Pons (tissue), 1 donor: ENCODE results near the gene MAPT.
"Not testable (repeated sequence)": the region's sequence is repeated elsewhere in the genome, so short reads cannot be mapped to it uniquely, and the experiment has no call there.

Experiments
- DNase-seq: peaks from one replicate; pipeline ENCODE4 v3.0.0-alpha.2; 2016; ENCODE audit warnings: low spot score

MAPT gene

DNA sequence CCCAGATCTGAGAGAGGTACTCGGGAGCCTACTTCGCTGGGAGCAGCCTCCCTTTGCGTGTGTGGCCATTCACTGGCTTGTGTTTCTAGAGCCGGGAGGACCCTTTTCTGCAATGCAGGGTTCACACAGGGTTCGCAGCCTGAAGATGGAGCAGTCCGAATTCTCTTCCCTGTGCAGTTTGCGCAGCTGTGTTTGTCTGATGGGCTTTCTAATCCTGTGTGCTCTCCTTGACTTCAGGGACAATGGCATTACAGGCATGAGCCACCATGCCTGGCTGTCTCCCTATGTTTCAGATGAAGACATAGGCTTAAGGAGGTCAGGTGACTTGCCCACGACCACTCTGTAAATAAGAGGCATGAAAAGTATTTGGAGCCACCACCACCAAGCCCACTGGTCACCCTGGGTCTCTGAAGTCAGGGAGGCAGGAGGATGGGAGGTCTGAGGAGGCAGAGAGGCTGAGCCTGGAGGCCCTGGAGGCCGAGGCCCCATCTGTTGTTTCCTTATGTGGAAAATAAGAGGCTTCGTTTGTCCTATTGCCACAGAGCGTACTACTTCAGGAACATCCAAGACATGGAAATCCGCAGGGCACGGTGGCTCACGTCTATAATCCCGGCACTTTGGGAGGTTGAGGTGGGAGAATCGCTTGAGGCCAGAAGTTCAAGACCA, 99.7 kb downstream of the MAPT start:
- no peak for DNase-seq

DNA sequence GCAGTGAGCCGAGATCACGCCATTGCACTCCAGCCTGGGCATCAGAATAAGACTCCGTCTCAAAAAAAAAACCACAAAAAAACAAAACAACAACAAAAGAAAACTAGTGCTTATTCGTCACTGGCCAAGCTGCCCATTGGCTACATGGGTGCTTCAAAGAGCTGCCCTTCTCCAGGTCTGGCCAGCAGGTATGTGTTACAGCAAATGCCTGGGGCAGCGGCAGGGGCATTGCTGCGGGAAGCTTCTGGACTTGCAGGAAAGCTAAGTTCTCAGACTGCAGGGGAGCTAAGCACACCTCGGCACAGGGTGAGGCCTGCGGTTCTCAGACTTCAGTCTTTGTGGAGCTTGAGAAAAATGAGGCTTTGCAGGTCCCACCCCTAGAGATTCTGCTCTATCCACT, 100.6 kb downstream of the MAPT start:
- no peak for DNase-seq

DNA sequence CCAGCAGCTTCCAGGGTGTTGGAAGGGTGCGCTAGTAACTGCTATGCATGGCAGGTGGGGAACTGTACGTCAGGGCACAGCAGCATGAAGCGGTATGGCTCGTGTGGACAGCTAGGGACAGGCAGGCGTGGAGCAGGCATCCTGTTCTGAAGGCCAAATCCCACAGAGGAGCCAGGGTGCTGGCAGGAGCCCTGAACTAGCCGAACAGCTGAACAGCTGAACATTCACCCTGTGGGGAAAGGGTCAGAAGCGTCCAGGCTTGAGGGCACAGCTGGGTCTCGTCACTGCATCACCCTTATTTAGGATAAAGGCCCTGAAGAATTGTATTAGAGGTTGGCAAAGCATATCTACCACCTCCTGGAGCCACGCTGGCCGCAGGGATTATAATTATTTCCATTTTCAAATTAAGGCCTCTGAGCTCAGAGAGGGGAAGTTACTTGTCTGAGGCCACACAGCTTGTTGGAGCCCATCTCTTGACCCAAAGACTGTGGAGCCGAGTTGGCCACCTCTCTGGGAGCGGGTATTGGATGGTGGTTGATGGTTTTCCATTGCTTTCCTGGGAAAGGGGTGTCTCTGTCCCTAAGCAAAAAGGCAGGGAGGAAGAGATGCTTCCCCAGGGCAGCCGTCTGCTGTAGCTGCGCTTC, 101.4 kb downstream of the MAPT start:
- DNase-seq, result no peak

DNA sequence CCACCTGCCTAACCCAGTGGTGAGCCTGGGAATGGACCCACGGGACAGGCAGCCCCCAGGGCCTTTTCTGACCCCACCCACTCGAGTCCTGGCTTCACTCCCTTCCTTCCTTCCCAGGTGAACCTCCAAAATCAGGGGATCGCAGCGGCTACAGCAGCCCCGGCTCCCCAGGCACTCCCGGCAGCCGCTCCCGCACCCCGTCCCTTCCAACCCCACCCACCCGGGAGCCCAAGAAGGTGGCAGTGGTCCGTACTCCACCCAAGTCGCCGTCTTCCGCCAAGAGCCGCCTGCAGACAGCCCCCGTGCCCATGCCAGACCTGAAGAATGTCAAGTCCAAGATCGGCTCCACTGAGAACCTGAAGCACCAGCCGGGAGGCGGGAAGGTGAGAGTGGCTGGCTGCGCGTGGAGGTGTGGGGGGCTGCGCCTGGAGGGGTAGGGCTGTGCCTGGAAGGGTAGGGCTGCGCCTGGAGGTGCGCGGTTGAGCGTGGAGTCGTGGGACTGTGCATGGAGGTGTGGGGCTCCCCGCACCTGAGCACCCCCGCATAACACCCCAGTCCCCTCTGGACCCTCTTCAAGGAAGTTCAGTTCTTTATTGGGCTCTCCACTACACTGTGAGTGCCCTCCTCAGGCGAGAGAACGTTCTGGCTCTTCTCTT, 102.1 kb downstream of the MAPT start:
- no peak for DNase-seq

DNA sequence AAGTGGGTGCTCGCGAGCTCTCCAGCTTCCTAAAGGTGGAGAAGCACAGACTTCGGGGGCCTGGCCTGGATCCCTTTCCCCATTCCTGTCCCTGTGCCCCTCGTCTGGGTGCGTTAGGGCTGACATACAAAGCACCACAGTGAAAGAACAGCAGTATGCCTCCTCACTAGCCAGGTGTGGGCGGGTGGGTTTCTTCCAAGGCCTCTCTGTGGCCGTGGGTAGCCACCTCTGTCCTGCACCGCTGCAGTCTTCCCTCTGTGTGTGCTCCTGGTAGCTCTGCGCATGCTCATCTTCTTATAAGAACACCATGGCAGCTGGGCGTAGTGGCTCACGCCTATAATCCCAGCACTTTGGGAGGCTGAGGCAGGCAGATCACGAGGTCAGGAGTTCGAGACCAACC, 102.8 kb downstream of the MAPT start:
- DNase-seq, result no peak

DNA sequence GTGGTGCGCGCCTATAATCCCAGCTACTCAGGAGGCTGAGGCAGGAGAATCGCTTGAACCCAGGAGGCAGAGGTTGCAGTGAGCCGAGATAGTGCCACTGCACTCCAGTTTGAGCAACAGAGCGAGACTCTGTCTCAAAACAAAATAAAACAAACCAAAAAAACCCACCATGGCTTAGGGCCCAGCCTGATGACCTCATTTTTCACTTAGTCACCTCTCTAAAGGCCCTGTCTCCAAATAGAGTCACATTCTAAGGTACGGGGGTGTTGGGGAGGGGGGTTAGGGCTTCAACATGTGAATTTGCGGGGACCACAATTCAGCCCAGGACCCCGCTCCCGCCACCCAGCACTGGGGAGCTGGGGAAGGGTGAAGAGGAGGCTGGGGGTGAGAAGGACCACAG, 103.3 kb downstream of the MAPT start:
- no peak for DNase-seq

DNA sequence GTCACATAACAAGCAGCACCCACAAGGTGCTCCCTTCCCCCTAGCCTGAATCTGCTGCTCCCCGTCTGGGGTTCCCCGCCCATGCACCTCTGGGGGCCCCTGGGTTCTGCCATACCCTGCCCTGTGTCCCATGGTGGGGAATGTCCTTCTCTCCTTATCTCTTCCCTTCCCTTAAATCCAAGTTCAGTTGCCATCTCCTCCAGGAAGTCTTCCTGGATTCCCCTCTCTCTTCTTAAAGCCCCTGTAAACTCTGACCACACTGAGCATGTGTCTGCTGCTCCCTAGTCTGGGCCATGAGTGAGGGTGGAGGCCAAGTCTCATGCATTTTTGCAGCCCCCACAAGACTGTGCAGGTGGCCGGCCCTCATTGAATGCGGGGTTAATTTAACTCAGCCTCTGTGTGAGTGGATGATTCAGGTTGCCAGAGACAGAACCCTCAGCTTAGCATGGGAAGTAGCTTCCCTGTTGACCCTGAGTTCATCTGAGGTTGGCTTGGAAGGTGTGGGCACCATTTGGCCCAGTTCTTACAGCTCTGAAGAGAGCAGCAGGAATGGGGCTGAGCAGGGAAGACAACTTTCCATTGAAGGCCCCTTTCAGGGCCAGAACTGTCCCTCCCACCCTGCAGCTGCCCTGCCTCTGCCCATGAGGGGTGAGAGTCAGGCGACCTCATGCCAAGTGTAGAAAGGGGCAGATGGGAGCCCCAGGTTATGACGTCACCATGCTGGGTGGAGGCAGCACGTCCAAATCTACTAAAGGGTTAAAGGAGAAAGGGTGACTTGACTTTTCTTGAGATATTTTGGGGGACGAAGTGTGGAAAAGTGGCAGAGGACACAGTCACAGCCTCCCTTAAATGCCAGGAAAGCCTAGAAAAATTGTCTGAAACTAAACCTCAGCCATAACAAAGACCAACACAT, 104.9 kb downstream of the MAPT start, which contains the start of gene STH:
Gene STH (plus strand): TSS at position 264 of the 913 bp plus-strand sequence. CDS start 30 bp downstream, at position 294.
- DNase-seq, result no peak

DNA sequence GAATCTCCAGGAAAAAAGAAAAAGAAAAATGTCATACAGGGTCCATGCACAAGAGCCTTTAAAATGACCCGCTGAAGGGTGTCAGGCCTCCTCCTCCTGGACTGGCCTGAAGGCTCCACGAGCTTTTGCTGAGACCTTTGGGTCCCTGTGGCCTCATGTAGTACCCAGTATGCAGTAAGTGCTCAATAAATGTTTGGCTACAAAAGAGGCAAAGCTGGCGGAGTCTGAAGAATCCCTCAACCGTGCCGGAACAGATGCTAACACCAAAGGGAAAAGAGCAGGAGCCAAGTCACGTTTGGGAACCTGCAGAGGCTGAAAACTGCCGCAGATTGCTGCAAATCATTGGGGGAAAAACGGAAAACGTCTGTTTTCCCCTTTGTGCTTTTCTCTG, 105.5 kb downstream of the MAPT start:
- DNase-seq, result no peak

DNA sequence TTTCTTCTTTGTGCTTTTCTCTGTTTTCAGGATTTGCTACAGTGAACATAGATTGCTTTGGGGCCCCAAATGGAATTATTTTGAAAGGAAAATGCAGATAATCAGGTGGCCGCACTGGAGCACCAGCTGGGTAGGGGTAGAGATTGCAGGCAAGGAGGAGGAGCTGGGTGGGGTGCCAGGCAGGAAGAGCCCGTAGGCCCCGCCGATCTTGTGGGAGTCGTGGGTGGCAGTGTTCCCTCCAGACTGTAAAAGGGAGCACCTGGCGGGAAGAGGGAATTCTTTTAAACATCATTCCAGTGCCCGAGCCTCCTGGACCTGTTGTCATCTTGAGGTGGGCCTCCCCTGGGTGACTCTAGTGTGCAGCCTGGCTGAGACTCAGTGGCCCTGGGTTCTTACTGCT, 105.9 kb downstream of the MAPT start:
- no peak for DNase-seq

DNA sequence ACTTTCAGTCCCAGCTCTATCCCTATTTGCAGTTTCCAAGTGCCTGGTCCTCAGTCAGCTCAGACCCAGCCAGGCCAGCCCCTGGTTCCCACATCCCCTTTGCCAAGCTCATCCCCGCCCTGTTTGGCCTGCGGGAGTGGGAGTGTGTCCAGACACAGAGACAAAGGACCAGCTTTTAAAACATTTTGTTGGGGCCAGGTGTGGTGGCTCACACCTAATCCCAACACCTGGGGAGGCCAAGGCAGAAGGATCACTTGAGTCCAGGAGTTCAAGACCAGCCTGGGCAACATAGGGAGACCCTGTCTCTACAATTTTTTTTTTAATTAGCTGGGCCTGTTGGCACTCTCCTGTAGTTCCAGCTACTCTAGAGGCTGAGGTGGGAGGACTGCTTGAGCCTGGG, 106.4 kb downstream of the MAPT start:
- no peak for DNase-seq

DNA sequence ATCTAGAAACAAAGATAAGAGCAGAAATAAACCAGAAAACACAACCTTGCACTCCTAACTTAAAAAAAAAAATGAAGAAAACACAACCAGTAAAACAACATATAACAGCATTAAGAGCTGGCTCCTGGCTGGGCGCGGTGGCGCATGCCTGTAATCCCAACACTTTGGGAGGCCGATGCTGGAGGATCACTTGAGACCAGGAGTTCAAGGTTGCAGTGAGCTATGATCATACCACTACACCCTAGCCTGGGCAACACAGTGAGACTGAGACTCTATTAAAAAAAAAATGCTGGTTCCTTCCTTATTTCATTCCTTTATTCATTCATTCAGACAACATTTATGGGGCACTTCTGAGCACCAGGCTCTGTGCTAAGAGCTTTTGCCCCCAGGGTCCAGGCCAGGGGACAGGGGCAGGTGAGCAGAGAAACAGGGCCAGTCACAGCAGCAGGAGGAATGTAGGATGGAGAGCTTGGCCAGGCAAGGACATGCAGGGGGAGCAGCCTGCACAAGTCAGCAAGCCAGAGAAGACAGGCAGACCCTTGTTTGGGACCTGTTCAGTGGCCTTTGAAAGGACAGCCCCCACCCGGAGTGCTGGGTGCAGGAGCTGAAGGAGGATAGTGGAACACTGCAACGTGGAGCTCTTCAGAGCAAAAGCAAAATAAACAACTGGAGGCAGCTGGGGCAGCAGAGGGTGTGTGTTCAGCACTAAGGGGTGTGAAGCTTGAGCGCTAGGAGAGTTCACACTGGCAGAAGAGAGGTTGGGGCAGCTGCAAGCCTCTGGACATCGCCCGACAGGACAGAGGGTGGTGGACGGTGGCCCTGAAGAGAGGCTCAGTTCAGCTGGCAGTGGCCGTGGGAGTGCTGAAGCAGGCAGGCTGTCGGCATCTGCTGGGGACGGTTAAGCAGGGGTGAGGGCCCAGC, 107.3 kb downstream of the MAPT start:
- DNase-seq, result no peak

DNA sequence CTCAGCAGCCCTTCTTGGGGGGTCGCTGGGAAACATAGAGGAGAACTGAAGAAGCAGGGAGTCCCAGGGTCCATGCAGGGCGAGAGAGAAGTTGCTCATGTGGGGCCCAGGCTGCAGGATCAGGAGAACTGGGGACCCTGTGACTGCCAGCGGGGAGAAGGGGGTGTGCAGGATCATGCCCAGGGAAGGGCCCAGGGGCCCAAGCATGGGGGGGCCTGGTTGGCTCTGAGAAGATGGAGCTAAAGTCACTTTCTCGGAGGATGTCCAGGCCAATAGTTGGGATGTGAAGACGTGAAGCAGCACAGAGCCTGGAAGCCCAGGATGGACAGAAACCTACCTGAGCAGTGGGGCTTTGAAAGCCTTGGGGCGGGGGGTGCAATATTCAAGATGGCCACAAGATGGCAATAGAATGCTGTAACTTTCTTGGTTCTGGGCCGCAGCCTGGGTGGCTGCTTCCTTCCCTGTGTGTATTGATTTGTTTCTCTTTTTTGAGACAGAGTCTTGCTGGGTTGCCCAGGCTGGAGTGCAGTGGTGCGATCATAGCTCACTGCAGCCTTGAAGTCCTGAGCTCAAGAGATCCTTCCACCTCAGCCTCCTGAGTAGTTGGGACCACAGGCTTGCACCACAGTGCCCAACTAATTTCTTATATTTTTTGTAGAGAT, 108.1 kb downstream of the MAPT start:
- peak; percentile 78 for DNase-seq

DNA sequence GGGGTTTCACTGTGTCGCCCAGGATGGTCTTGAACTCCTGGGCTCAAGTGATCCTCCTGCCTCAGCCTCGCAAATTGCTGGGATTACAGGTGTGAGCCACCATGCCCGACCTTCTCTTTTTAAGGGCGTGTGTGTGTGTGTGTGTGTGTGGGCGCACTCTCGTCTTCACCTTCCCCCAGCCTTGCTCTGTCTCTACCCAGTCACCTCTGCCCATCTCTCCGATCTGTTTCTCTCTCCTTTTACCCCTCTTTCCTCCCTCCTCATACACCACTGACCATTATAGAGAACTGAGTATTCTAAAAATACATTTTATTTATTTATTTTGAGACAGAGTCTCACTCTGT, 108.6 kb downstream of the MAPT start:
- DNase-seq, result no peak

DNA sequence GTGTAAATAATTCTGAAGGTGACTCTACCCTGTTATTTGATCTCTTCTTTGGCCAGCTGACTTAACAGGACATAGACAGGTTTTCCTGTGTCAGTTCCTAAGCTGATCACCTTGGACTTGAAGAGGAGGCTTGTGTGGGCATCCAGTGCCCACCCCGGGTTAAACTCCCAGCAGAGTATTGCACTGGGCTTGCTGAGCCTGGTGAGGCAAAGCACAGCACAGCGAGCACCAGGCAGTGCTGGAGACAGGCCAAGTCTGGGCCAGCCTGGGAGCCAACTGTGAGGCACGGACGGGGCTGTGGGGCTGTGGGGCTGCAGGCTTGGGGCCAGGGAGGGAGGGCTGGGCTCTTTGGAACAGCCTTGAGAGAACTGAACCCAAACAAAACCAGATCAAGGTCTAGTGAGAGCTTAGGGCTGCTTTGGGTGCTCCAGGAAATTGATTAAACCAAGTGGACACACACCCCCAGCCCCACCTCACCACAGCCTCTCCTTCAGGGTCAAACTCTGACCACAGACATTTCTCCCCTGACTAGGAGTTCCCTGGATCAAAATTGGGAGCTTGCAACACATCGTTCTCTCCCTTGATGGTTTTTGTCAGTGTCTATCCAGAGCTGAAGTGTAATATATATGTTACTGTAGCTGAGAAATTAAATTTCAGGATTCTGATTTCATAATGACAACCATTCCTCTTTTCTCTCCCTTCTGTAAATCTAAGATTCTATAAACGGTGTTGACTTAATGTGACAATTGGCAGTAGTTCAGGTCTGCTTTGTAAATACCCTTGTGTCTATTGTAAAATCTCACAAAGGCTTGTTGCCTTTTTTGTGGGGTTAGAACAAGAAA, 109.8 kb downstream of the MAPT start:
- DNase-seq, result peak; percentile 81

DNA sequence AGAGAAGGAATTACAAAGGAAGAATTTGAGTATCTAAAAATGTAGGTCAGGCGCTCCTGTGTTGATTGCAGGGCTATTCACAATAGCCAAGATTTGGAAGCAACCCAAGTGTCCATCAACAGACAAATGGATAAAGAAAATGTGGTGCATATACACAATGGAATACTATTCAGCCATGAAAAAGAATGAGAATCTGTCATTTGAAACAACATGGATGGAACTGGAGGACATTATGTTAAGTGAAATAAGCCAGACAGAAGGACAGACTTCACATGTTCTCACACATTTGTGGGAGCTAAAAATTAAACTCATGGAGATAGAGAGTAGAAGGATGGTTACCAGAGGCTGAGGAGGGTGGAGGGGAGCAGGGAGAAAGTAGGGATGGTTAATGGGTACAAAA, 111.7 kb downstream of the MAPT start:
- DNase-seq, result not testable (repeated sequence)

DNA sequence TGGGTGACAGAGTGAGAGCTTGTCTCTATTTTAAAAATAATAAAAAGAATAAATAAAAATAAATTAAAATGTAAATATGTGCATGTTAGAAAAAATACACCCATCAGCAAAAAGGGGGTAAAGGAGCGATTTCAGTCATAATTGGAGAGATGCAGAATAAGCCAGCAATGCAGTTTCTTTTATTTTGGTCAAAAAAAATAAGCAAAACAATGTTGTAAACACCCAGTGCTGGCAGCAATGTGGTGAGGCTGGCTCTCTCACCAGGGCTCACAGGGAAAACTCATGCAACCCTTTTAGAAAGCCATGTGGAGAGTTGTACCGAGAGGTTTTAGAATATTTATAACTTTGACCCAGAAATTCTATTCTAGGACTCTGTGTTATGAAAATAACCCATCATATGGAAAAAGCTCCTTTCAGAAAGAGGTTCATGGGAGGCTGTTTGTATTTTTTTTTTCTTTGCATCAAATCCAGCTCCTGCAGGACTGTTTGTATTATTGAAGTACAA, 113.2 kb downstream of the MAPT start:
- DNase-seq, result no peak

DNA sequence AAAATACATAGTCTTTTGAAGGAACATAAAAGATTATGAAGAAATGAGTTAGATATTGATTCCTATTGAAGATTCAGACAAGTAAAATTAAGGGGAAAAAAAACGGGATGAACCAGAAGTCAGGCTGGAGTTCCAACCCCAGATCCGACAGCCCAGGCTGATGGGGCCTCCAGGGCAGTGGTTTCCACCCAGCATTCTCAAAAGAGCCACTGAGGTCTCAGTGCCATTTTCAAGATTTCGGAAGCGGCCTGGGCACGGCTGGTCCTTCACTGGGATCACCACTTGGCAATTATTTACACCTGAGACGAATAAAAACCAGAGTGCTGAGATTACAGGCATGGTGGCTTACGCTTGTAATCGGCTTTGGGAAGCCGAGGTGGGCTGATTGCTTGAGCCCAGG, 114.2 kb downstream of the MAPT start:
- no peak for DNase-seq

DNA sequence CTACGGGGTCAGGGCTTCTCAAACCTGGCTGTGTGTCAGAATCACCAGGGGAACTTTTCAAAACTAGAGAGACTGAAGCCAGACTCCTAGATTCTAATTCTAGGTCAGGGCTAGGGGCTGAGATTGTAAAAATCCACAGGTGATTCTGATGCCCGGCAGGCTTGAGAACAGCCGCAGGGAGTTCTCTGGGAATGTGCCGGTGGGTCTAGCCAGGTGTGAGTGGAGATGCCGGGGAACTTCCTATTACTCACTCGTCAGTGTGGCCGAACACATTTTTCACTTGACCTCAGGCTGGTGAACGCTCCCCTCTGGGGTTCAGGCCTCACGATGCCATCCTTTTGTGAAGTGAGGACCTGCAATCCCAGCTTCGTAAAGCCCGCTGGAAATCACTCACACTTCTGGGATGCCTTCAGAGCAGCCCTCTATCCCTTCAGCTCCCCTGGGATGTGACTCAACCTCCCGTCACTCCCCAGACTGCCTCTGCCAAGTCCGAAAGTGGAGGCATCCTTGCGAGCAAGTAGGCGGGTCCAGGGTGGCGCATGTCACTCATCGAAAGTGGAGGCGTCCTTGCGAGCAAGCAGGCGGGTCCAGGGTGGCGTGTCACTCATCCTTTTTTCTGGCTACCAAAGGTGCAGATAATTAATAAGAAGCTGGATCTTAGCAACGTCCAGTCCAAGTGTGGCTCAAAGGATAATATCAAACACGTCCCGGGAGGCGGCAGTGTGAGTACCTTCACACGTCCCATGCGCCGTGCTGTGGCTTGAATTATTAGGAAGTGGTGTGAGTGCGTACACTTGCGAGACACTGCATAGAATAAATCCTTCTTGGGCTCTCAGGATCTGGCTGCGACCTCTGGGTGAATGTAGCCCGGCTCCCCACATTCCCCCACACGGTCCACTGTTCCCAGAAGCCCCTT, 115.6 kb downstream of the MAPT start:
- DNase-seq, result no peak
